ENCODE results near the gene ANAPC5. TPM values are rescaled to one million over a fixed set of nuclear protein-coding genes. Genes with fewer than 3 reads are reported as not detected.

ANAPC5 gene
- polyA plus RNA-seq, 3 donors = 67.3 to 161 (median 114) TPM

DNA sequence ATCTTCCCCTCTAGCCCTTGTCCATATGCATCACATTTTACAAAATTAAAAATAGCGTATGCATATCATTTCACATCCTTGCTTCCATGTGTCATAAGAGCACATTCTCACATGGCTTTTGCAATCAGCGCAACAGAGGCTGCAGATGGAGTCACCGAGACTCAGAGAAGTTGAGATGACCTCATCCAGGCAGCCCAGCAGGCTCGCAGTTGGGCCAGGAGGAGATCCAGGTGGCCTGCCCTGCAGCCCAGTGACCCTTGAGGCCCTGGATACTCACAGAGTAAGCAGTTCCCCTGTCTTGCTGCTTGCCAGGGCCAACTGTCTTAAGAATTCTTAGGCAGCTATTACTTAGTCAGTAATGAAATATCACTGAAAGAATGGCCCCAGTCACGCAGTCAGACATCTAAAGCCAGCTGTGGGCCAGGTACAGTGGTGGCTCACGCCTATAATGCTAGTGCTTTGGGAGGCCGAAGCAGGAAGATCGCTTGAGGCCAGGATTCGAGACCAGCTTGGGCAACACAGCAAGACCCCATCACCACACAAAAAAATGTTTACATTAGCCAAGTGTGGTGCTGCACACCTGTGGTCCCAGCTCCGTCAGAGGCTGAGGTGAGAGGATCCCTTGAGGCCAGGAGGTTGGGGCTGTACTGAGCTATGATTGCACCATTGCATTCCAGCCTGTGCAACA is 64.8 kb downstream of the ANAPC5 start:
- 3% methylated on average over 4 of the region's 10 CpGs for WGBS (ENCODE audit: insufficient coverage)
- Mint-ChIP-seq H3K27ac (peak overlapping the region; percentile 91 to 96 (median 93)), H3K4me1 (peaks cover 73% of the 10 kb centered on the region), H3K36me3 (peaks cover 42 to 63% of the 10 kb centered on the region in 2 donors), H3K4me3 (peak overlapping the region; percentile 41 to 63), H3K27me3 (ENCODE audit: low read depth in 3 of 3) (peaks cover 0 to 2% (median under 1%) of the 10 kb centered on the region in 3 donors), H3K9me3 (no peaks in the 10 kb centered on the region)
- H3K9ac ChIP-seq (ENCODE audit: insufficient read depth, low read length, poor library complexity, severe bottlenecking) = peak overlapping the region; percentile 56
- no peak overlapping the region for H2AFZ ChIP-seq (ENCODE audit: insufficient read depth, low read depth, low read length, poor library complexity, severe bottlenecking)
- intact Hi-C loops (cut with micrococcal nuclease) = loop anchor here in 1 of 2 donors (1.0 kb wide), 2 partner anchors 8 to 9 kb away; no protein-coding TSS in a partner anchor
- H4K20me1 ChIP-seq (ENCODE audit: insufficient read depth, low read length) = peaks cover 92% of the 10 kb centered on the region
- peak; percentile 86 to 93 (median 88) for DNase-seq
- H3K4me3 ChIP-seq (replicated peaks in 1 of 3; ENCODE audit: low read depth in 2 of 3, low read length in 3 of 3) = peak overlapping the region in 1 of 3 experiments; percentile 68
- no peaks in the 10 kb centered on the region for H3K27me3 ChIP-seq (ENCODE audit: control insufficient read depth in 2 of 2, insufficient read depth in 2 of 2, low read length in 2 of 2)
- H3K79me2 ChIP-seq (ENCODE audit: insufficient read depth, low read length) = peaks cover 99% of the 10 kb centered on the region
- H3K27ac ChIP-seq (ENCODE audit: low read depth in 1 of 2, low read length in 2 of 2) = peak overlapping the region; percentile 78 to 91
- peaks cover 20 to 55% of the 10 kb centered on the region in 2 donors for H3K36me3 ChIP-seq (replicated peaks in 1 of 2; ENCODE audit: control insufficient read depth in 1 of 2, insufficient read depth in 2 of 2, low read length in 2 of 2)
- H3K4me2 ChIP-seq (replicated peaks; ENCODE audit: extremely low read depth, low read length, poor library complexity, severe bottlenecking) = peak overlapping the region; percentile 74
- TF ChIP-seq, protein P1, sequence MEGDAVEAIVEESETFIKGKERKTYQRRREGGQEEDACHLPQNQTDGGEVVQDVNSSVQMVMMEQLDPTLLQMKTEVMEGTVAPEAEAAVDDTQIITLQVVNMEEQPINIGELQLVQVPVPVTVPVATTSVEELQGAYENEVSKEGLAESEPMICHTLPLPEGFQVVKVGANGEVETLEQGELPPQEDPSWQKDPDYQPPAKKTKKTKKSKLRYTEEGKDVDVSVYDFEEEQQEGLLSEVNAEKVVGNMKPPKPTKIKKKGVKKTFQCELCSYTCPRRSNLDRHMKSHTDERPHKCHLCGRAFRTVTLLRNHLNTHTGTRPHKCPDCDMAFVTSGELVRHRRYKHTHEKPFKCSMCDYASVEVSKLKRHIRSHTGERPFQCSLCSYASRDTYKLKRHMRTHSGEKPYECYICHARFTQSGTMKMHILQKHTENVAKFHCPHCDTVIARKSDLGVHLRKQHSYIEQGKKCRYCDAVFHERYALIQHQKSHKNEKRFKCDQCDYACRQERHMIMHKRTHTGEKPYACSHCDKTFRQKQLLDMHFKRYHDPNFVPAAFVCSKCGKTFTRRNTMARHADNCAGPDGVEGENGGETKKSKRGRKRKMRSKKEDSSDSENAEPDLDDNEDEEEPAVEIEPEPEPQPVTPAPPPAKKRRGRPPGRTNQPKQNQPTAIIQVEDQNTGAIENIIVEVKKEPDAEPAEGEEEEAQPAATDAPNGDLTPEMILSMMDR (IDR thresholded peaks at IDR 0.05) = no peak
- H3K9me3 ChIP-seq (replicated peaks in 1 of 2; ENCODE audit: control insufficient read depth in 1 of 2, insufficient read depth in 1 of 2, low read length in 2 of 2) = no peaks in the 10 kb centered on the region
- peaks cover 52 to 65% of the 10 kb centered on the region in 2 donors for H3K4me1 ChIP-seq (ENCODE audit: control insufficient read depth in 1 of 2, insufficient read depth in 2 of 2, low read length in 2 of 2)

DNA sequence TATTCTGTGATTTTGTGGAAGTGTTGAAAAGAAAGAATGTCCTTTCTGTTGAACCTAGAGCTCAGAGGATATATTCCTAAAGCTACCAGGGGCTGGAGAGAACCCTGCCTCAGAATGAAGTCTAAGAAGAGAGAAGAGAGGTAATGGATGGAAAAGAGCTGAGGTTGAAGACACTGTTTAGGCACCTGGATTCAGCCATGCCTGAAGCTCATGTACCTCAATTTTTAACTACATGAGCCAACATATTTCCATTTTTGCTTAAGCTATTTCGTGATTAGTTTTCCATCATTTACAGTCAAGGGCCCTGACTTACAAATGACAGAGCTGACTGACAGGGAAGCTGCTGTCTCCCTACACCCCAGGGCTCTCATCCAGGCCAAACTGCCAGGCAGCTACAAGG is 66.4 kb downstream of the ANAPC5 start:
- TF ChIP-seq, protein P1 (IDR thresholded peaks at IDR 0.05) = no peak
- H3K9ac ChIP-seq (ENCODE audit: insufficient read depth, low read length, poor library complexity, severe bottlenecking) = no peak overlapping the region
- no peaks in the 10 kb centered on the region for H3K27me3 ChIP-seq (ENCODE audit: control insufficient read depth in 2 of 2, insufficient read depth in 2 of 2, low read length in 2 of 2)
- H2AFZ ChIP-seq (ENCODE audit: insufficient read depth, low read depth, low read length, poor library complexity, severe bottlenecking) = no peak overlapping the region
- WGBS (ENCODE audit: insufficient coverage) = 100% methylated on average over 1 of the region's 1 CpG
- peaks cover 0 to 2% (median 0%) of the 10 kb centered on the region in 3 donors for H3K27me3 Mint-ChIP-seq (ENCODE audit: low read depth in 3 of 3)
- H3K4me1 ChIP-seq (ENCODE audit: control insufficient read depth in 1 of 2, insufficient read depth in 2 of 2, low read length in 2 of 2) = peaks cover 38 to 50% of the 10 kb centered on the region in 2 donors
- H4K20me1 ChIP-seq (ENCODE audit: insufficient read depth, low read length) = peaks cover 92% of the 10 kb centered on the region
- peak overlapping the region; percentile 82 to 95 (median 93) for H3K27ac Mint-ChIP-seq
- H3K27ac ChIP-seq (ENCODE audit: low read depth in 1 of 2, low read length in 2 of 2) = peak overlapping the region in 1 of 2 donors; percentile 91
- H3K79me2 ChIP-seq (ENCODE audit: insufficient read depth, low read length) = peaks cover 99% of the 10 kb centered on the region
- H3K4me2 ChIP-seq (replicated peaks; ENCODE audit: extremely low read depth, low read length, poor library complexity, severe bottlenecking) = no peak overlapping the region
- H3K4me1 Mint-ChIP-seq = peaks cover 63% of the 10 kb centered on the region
- H3K36me3 Mint-ChIP-seq = peaks cover 46 to 71% of the 10 kb centered on the region in 2 donors
- no peak overlapping the region for H3K4me3 ChIP-seq (replicated peaks in 1 of 3; ENCODE audit: low read depth in 2 of 3, low read length in 3 of 3)
- H3K36me3 ChIP-seq (replicated peaks in 1 of 2; ENCODE audit: control insufficient read depth in 1 of 2, insufficient read depth in 2 of 2, low read length in 2 of 2) = peaks cover 20 to 62% of the 10 kb centered on the region in 2 donors
- H3K9me3 Mint-ChIP-seq = peaks cover 0 to 4% (median 0%) of the 10 kb centered on the region in 7 donors
- no peaks in the 10 kb centered on the region for H3K9me3 ChIP-seq (replicated peaks in 1 of 2; ENCODE audit: control insufficient read depth in 1 of 2, insufficient read depth in 1 of 2, low read length in 2 of 2)
- intact Hi-C loops (cut with micrococcal nuclease) = no loop called here
- no peak for DNase-seq
- H3K4me3 Mint-ChIP-seq = no peak overlapping the region
